Measurements from ENCODE around the gene NARS2. TPM values are rescaled to one million over a fixed set of nuclear protein-coding genes. Genes with fewer than 3 reads are reported as not detected.

Gene NARS2
- total and polyA plus RNA-seq, 9 of the 15 experiments (the other 6 are each of a cell fraction or from before 2014, with no cell fraction given): 26.8 to 48.0 (median 34.2) TPM

DNA sequence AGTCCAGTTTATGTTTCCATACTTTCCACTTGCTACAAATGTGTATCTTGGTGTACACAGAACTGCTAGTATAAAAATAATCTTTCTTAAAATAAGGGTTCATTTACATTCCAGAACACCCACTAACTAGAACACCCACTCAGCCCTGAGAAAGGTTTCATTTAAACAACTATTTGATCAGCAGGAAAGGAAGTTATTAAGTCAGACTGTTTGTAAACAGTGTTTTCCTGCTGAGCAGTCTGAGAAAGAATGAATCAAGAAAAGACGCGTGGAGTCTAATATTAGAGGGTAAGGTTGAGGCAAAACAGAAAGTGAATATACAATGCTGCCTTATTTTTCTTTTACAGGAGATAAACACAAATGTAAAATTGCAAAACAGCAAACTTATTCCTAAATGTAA lies 32.7 kb downstream of the NARS2 start:
- ATAC-seq (no peak), DNase-seq (ENCODE audit: extremely low read depth in 1 of 4, low spot score in 3 of 4) (no peak), FAIRE-seq (no peak)
- Histone ChIP-seq H3K9me3 (replicated peaks; ENCODE audit: control insufficient read depth, insufficient read depth, low read depth, low read length) (no peaks in the 10 kb centered on the region), H4K20me1 (replicated peaks; ENCODE audit: control insufficient read depth, insufficient read depth, low read length) (no peaks in the 10 kb centered on the region), H3K4me3 (no peak overlapping the region), H3K27ac (ENCODE audit: extremely low read depth, low read depth, low read length) (no peak overlapping the region), H3K9ac (ENCODE audit: insufficient read depth in 1 of 2, low read depth in 2 of 2, low read length in 2 of 2) (no peak overlapping the region), H3K4me1 (replicated peaks in 1 of 2; ENCODE audit: control insufficient read depth in 2 of 2, insufficient read depth in 2 of 2, low read length in 2 of 2) (no peaks in the 10 kb centered on the region; a peak in 1 of 5 replicates), H3K9me1 (ENCODE audit: control insufficient read depth, insufficient read depth, low read length) (no peaks in the 10 kb centered on the region), H3K27me3 (ENCODE audit: control insufficient read depth in 2 of 2, insufficient read depth in 2 of 2, low read length in 2 of 2) (no peaks in the 10 kb centered on the region), H3K4me2 (ENCODE audit: insufficient read depth, low read length) (no peak overlapping the region), H3K79me2 (ENCODE audit: control insufficient read depth, insufficient read depth, low read length) (no peaks in the 10 kb centered on the region), H3K36me3 (ENCODE audit: control insufficient read depth, insufficient read depth, low read length) (peaks cover 19% of the 10 kb centered on the region; the same call in 2 of the 3 replicates), H2AFZ (ENCODE audit: low read depth, low read length) (no peak overlapping the region)
- intact Hi-C loops (cut with micrococcal nuclease) (no loop called here), in situ Hi-C loops (cut with MboI) (no loop called here)
- WGBS (ENCODE audit: insufficient coverage, low coverage, missing lambda C conversion rate): 100% methylated on average over 2 of the region's 2 CpGs
- CTCF ChIA-PET (ENCODE audit: low intra/inter-chr PET ratio): no interaction called here
- BruUV-seq (replicated peaks): no TSS peak
- POLR2A ChIA-PET: interaction anchor here (0.9 kb wide), 1 partner anchor 29 kb away, joined by 3 read pairs; no protein-coding TSS in a partner anchor
- TF ChIP-seq MEIS2 (IDR thresholded peaks at IDR 0.05; ENCODE audit: partially characterized antibody): no peak
- TF ChIP-seq CHD2 (IDR thresholded peaks at IDR 0.05; ENCODE audit: low read depth, low read length): no peak
- no peak for TF ChIP-seq AFF1 (IDR thresholded peaks at IDR 0.05; ENCODE audit: low read depth in 1 of 2, partially characterized antibody in 2 of 2)
- no peak for TF ChIP-seq L3MBTL2 (IDR thresholded peaks at IDR 0.05)
- no peak for TF ChIP-seq ZNF398 (CRISPR knock-in tag; IDR thresholded peaks at IDR 0.05)
- no peak for TF ChIP-seq ADNP (tag; IDR thresholded peaks at IDR 0.05)
- no peak for TF ChIP-seq SMARCB1 (IDR thresholded peaks at IDR 0.05; ENCODE audit: insufficient read length, low read depth)
- TF ChIP-seq RFX5 (IDR thresholded peaks at IDR 0.05; ENCODE audit: low read depth, low read length): no peak
- TF ChIP-seq TSC22D4 (tag; IDR thresholded peaks at IDR 0.05): no peak
- no peak for TF ChIP-seq HNRNPLL (IDR thresholded peaks at IDR 0.05; ENCODE audit: low read depth, low read length, poor library complexity, severe bottlenecking)
- TF ChIP-seq, protein P1, sequence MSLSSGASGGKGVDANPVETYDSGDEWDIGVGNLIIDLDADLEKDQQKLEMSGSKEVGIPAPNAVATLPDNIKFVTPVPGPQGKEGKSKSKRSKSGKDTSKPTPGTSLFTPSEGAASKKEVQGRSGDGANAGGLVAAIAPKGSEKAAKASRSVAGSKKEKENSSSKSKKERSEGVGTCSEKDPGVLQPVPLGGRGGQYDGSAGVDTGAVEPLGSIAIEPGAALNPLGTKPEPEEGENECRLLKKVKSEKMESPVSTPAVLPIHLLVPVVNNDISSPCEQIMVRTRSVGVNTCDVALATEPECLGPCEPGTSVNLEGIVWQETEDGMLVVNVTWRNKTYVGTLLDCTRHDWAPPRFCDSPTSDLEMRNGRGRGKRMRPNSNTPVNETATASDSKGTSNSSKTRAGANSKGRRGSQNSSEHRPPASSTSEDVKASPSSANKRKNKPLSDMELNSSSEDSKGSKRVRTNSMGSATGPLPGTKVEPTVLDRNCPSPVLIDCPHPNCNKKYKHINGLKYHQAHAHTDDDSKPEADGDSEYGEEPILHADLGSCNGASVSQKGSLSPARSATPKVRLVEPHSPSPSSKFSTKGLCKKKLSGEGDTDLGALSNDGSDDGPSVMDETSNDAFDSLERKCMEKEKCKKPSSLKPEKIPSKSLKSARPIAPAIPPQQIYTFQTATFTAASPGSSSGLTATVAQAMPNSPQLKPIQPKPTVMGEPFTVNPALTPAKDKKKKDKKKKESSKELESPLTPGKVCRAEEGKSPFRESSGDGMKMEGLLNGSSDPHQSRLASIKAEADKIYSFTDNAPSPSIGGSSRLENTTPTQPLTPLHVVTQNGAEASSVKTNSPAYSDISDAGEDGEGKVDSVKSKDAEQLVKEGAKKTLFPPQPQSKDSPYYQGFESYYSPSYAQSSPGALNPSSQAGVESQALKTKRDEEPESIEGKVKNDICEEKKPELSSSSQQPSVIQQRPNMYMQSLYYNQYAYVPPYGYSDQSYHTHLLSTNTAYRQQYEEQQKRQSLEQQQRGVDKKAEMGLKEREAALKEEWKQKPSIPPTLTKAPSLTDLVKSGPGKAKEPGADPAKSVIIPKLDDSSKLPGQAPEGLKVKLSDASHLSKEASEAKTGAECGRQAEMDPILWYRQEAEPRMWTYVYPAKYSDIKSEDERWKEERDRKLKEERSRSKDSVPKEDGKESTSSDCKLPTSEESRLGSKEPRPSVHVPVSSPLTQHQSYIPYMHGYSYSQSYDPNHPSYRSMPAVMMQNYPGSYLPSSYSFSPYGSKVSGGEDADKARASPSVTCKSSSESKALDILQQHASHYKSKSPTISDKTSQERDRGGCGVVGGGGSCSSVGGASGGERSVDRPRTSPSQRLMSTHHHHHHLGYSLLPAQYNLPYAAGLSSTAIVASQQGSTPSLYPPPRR (CRISPR knock-in tag; IDR thresholded peaks at IDR 0.05; ENCODE audit: borderline replicate concordance): no peak
- TF ChIP-seq KLF13 (tag; IDR thresholded peaks at IDR 0.05; ENCODE audit: borderline replicate concordance, low read depth): no peak

All from K562 (cell line).